SH-SY5Y (cell line): ENCODE data around the gene NELFB.

Source experiments
- GATA2 ChIP-seq: IDR thresholded peaks from 2 replicates; pipeline ENCODE4 v1.6.1; 2011; ENCODE audit warnings: mild to moderate bottlenecking, low read depth, low read length
- GATA3 ChIP-seq: IDR thresholded peaks from 2 replicates; pipeline ENCODE4 v1.6.1; 2011; ENCODE audit warnings: low read depth, mild to moderate bottlenecking, low read length, moderate library complexity

- no peak for TF ChIP-seq GATA2
- TF ChIP-seq GATA3 = no peak
Observed at GRCh38 chr9:137305060-137305797, 50.1 kb downstream of the NELFB start.
